ENCODE results near the gene UBE2E3.

DNA sequence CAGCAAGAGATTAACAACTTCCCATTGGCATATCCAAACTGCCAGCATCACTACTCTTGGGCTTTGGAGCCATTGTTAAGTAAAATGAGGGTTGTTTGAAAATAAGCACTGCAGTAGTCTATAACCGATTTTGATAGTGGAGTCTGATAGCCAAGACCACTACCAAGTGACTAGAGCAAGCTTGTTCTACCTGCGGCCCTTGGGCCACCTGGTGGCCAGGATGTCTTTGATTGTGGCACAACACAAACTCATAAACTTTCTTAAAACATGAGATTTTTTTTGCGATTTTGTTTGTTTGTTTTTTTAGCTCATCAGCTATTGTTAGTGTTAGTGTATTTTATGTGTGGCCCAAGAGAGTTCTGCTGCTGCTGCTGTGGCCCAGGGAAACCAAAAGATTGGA, 11.0 kb downstream of the UBE2E3 start:
- TF ChIP-seq, protein P1, sequence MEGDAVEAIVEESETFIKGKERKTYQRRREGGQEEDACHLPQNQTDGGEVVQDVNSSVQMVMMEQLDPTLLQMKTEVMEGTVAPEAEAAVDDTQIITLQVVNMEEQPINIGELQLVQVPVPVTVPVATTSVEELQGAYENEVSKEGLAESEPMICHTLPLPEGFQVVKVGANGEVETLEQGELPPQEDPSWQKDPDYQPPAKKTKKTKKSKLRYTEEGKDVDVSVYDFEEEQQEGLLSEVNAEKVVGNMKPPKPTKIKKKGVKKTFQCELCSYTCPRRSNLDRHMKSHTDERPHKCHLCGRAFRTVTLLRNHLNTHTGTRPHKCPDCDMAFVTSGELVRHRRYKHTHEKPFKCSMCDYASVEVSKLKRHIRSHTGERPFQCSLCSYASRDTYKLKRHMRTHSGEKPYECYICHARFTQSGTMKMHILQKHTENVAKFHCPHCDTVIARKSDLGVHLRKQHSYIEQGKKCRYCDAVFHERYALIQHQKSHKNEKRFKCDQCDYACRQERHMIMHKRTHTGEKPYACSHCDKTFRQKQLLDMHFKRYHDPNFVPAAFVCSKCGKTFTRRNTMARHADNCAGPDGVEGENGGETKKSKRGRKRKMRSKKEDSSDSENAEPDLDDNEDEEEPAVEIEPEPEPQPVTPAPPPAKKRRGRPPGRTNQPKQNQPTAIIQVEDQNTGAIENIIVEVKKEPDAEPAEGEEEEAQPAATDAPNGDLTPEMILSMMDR (IDR thresholded peaks at IDR 0.05), result peak; percentile 14; the same call in 1 of the 2 replicates
- no peak for TF ChIP-seq ZFX (IDR thresholded peaks at IDR 0.05; ENCODE audit: borderline replicate concordance)

All from 22Rv1 (cell line).